ENCODE measurements around the gene SPRY2.
A peak's percentile ranks its signal among the peaks of the same experiment; 100 is the strongest.
"Not testable (repeated sequence)": the region's sequence is repeated elsewhere in the genome, so short reads cannot be mapped to it uniquely, and the experiment has no call there.

Gene SPRY2

GRCh38 chr13:80341101-80341755 lies at the start of gene SPRY2:
Gene SPRY2 (minus strand): TSS chr13:80341126. CDS start chr13:80337705, 3,421 bp downstream.
- DNase-seq, result peak; percentile 96

GRCh38 chr13:80390338-80390737 lies 49.4 kb upstream of the SPRY2 start:
- DNase-seq, result no peak

- no peak for DNase-seq
Measured at GRCh38 chr13:80389073-80390038, 48.4 kb upstream of the SPRY2 start.

GRCh38 chr13:80388506-80388905 lies 47.6 kb upstream of the SPRY2 start:
- no peak for DNase-seq

GRCh38 chr13:80386592-80386991 lies 45.7 kb upstream of the SPRY2 start:
- DNase-seq, result no peak

- DNase-seq, result no peak
Measured at GRCh38 chr13:80386002-80386401, 45.1 kb upstream of the SPRY2 start.

- DNase-seq, result no peak
Measured at GRCh38 chr13:80382576-80382975, 41.6 kb upstream of the SPRY2 start.

GRCh38 chr13:80379245-80379644 lies 38.3 kb upstream of the SPRY2 start:
- DNase-seq, result peak; percentile 79

- no peak for DNase-seq
Measured at GRCh38 chr13:80376554-80376953, 35.6 kb upstream of the SPRY2 start.

GRCh38 chr13:80374901-80375300 lies 34.0 kb upstream of the SPRY2 start:
- no peak for DNase-seq

- no peak for DNase-seq
Measured at GRCh38 chr13:80374444-80374843, 33.5 kb upstream of the SPRY2 start.

- DNase-seq, result no peak
Measured at GRCh38 chr13:80371840-80372509, 31.0 kb upstream of the SPRY2 start.

- DNase-seq, result no peak
Measured at GRCh38 chr13:80367473-80367872, 26.5 kb upstream of the SPRY2 start.

GRCh38 chr13:80363890-80364503 lies 23.1 kb upstream of the SPRY2 start:
- peak; percentile 39 for DNase-seq

- no peak for DNase-seq
Measured at GRCh38 chr13:80362481-80362880, 21.6 kb upstream of the SPRY2 start.

- no peak for DNase-seq
Measured at GRCh38 chr13:80361883-80362327, 21.0 kb upstream of the SPRY2 start.

GRCh38 chr13:80361298-80361697 lies 20.4 kb upstream of the SPRY2 start:
- DNase-seq, result no peak

GRCh38 chr13:80360453-80360800 lies 19.5 kb upstream of the SPRY2 start:
- DNase-seq, result no peak

GRCh38 chr13:80359778-80360452 lies 19.0 kb upstream of the SPRY2 start:
- DNase-seq, result peak; percentile 25

GRCh38 chr13:80359414-80359777 lies 18.5 kb upstream of the SPRY2 start:
- no peak for DNase-seq

- not testable (repeated sequence) for DNase-seq
Measured at GRCh38 chr13:80355496-80356094, 14.7 kb upstream of the SPRY2 start.

- no peak for DNase-seq
Measured at GRCh38 chr13:80348750-80349149, 7.8 kb upstream of the SPRY2 start.
